ENCODE data around the gene PKM. TPM values are rescaled to one million over a fixed set of nuclear protein-coding genes. Genes with fewer than 3 reads are reported as not detected.

Gene PKM
- total RNA-seq, 1 experiment from 2014 or later: 1,026 TPM

GRCh38 chr15:72162569-72162968, 68.4 kb downstream of the PKM start:
- H3K4me3 Mint-ChIP-seq: no peak overlapping the region

More at GRCh38 chr15:72162569-72162968, 68.4 kb downstream of the PKM start:
- no peak overlapping the region for H3T11ph ChIP-seq (ENCODE audit: low read length)
- no peak overlapping the region for H3K4ac ChIP-seq (ENCODE audit: low read depth, low read length)
- H3K27me3 ChIP-seq (ENCODE audit: insufficient read depth, low read length): no peaks in the 10 kb centered on the region
- WGBS (ENCODE audit: extremely low coverage, insufficient read length, low lambda C conversion rate): no CpG with 5 or more reads among the region's 5 CpGs
- Mint-ChIP-seq H3K4me1 (peaks cover 6 to 7% of the 10 kb centered on the region in 2 experiments; a peak in 3 of 4 replicates), H3K27ac (no peak overlapping the region), H3K9me3 (no peaks in the 10 kb centered on the region; a peak in 1 of 5 replicates), H3K36me3 (ENCODE audit: insufficient read depth in 1 of 3, low read depth in 3 of 3) (peaks cover 0 to 2% (median 0%) of the 10 kb centered on the region in 3 experiments; a peak in 1 of 7 replicates), H3K27me3 (ENCODE audit: low read depth) (no peaks in the 10 kb centered on the region; the same call in 1 of the 2 replicates)
- no peak overlapping the region for H4K5ac ChIP-seq (ENCODE audit: insufficient read length, low read depth, low read length)
- no peak overlapping the region for H3K4me2 ChIP-seq (ENCODE audit: insufficient read depth, insufficient read length, low read length)
- H3K79me2 ChIP-seq (ENCODE audit: insufficient read depth, low read length): no peaks in the 10 kb centered on the region
- DNase-seq: no peak
- no peak overlapping the region for H3K18ac ChIP-seq (ENCODE audit: insufficient read length, low read depth, low read length)
- H3K23ac ChIP-seq (ENCODE audit: insufficient read length, low read depth, low read length): no peak overlapping the region
- no peaks in the 10 kb centered on the region for H4K20me1 ChIP-seq (ENCODE audit: control insufficient read depth, insufficient read depth, insufficient read length)
- H3K9ac ChIP-seq (ENCODE audit: extremely low read depth, insufficient read length, low read length): no peak overlapping the region
- TF ChIP-seq CTCF (conservative IDR thresholded peaks at IDR 0.05): peak; percentile 28; the same call in 1 of the 3 replicates
- no peaks in the 10 kb centered on the region for H3K4me1 ChIP-seq (ENCODE audit: insufficient read depth, low read length)
- H2BK20ac ChIP-seq (ENCODE audit: low read depth, low read length, poor library complexity, severe bottlenecking): no peak overlapping the region
- H4K8ac ChIP-seq (replicated peaks; ENCODE audit: insufficient read length, low read depth, low read length): no peak overlapping the region
- H2BK120ac ChIP-seq (ENCODE audit: low read depth, low read length, poor library complexity, severe bottlenecking): no peak overlapping the region
- H3K27ac ChIP-seq (ENCODE audit: insufficient read length, low read depth, low read length): no peak overlapping the region
- no peak overlapping the region for H2AFZ ChIP-seq (ENCODE audit: low read length)
- no peak overlapping the region for H2AK5ac ChIP-seq (ENCODE audit: insufficient read length, low read length)
- no peak overlapping the region for H2BK15ac ChIP-seq (ENCODE audit: low read depth, low read length)
- no peak overlapping the region for H3K14ac ChIP-seq (ENCODE audit: insufficient read depth, low read length)
- H4K91ac ChIP-seq (ENCODE audit: insufficient read length, low read depth, low read length): no peak overlapping the region
- H3K9me3 ChIP-seq (ENCODE audit: control insufficient read depth, low read depth, low read length): no peaks in the 10 kb centered on the region
- no peaks in the 10 kb centered on the region for H3K23me2 ChIP-seq (ENCODE audit: insufficient read length, low read depth, low read length, poor library complexity, severe bottlenecking)
- no peaks in the 10 kb centered on the region for H3K79me1 ChIP-seq (ENCODE audit: insufficient read depth, low read depth, low read length, poor library complexity, severe bottlenecking)
- no peak overlapping the region for H2BK5ac ChIP-seq (ENCODE audit: insufficient read length, low read length)
- no peak overlapping the region for H3K56ac ChIP-seq (ENCODE audit: insufficient read length, low read depth, low read length)
- H2BK12ac ChIP-seq (ENCODE audit: insufficient read length, low read depth, low read length): no peak overlapping the region
